Measurements from ENCODE around the gene AQP1.

Gene AQP1

GRCh38 chr7:30938435-30939316, 27.0 kb downstream of the AQP1 start:
- H3K36me3 ChIP-seq (ENCODE audit: control insufficient read depth in 5 of 5, insufficient read depth in 5 of 5, low read length in 5 of 5), result no peaks in the 10 kb centered on the region
- H3K27ac ChIP-seq (ENCODE audit: low read depth, low read length), result no peak overlapping the region
- H3K4me3 ChIP-seq (ENCODE audit: low read depth in 1 of 5, low read length in 5 of 5), result peak overlapping the region in 4 of 5 donors; percentile 29 to 44 (median 42)
- H3K27me3 ChIP-seq (ENCODE audit: control insufficient read depth in 5 of 5, insufficient read depth in 4 of 5, low read length in 5 of 5), result peaks cover 0 to 2% (median 0%) of the 10 kb centered on the region in 5 donors
- H3K9me3 ChIP-seq (ENCODE audit: control insufficient read depth in 5 of 5, low read length in 5 of 5), result no peaks in the 10 kb centered on the region
- H3K9ac ChIP-seq (ENCODE audit: low read length in 5 of 5), result no peak overlapping the region
- peaks cover 2 to 18% (median 5%) of the 10 kb centered on the region in 5 donors for H3K4me1 ChIP-seq (ENCODE audit: control insufficient read depth in 5 of 5, insufficient read depth in 5 of 5, low read length in 5 of 5)

GRCh38 chr7:30941582-30942323, 30.1 kb downstream of the AQP1 start:
- Histone ChIP-seq H3K9me3 (ENCODE audit: control insufficient read depth in 5 of 5, low read length in 5 of 5) (peaks cover 0 to 4% (median 0%) of the 10 kb centered on the region in 5 donors), H3K4me3 (ENCODE audit: low read depth in 1 of 5, low read length in 5 of 5) (no peak overlapping the region), H3K4me1 (ENCODE audit: control insufficient read depth in 5 of 5, insufficient read depth in 5 of 5, low read length in 5 of 5) (peaks cover 2 to 5% (median 5%) of the 10 kb centered on the region in 5 donors), H3K27me3 (ENCODE audit: control insufficient read depth in 5 of 5, insufficient read depth in 4 of 5, low read length in 5 of 5) (peaks cover 0 to 2% (median 0%) of the 10 kb centered on the region in 5 donors), H3K9ac (ENCODE audit: low read length in 5 of 5) (no peak overlapping the region), H3K36me3 (ENCODE audit: control insufficient read depth in 5 of 5, insufficient read depth in 5 of 5, low read length in 5 of 5) (no peaks in the 10 kb centered on the region), H3K27ac (ENCODE audit: low read depth, low read length) (no peak overlapping the region)

- Histone ChIP-seq H3K4me1 (ENCODE audit: control insufficient read depth in 5 of 5, insufficient read depth in 5 of 5, low read length in 5 of 5) (no peaks in the 10 kb centered on the region), H3K9me3 (ENCODE audit: control insufficient read depth in 5 of 5, low read length in 5 of 5) (no peaks in the 10 kb centered on the region), H3K4me3 (ENCODE audit: low read depth in 1 of 5, low read length in 5 of 5) (no peak overlapping the region), H3K27me3 (ENCODE audit: control insufficient read depth in 5 of 5, insufficient read depth in 4 of 5, low read length in 5 of 5) (no peaks in the 10 kb centered on the region), H3K9ac (ENCODE audit: low read length in 5 of 5) (no peak overlapping the region), H3K36me3 (ENCODE audit: control insufficient read depth in 5 of 5, insufficient read depth in 5 of 5, low read length in 5 of 5) (no peaks in the 10 kb centered on the region), H3K27ac (ENCODE audit: low read depth, low read length) (no peak overlapping the region)
These were observed 38.5 kb downstream of the AQP1 start for GRCh38 chr7:30950197-30950596.

GRCh38 chr7:30954914-30955313, 43.3 kb downstream of the AQP1 start:
- no peak overlapping the region for H3K4me3 ChIP-seq (ENCODE audit: low read depth in 1 of 5, low read length in 5 of 5)
- peaks cover 0 to 8% (median 0%) of the 10 kb centered on the region in 5 donors for H3K9me3 ChIP-seq (ENCODE audit: control insufficient read depth in 5 of 5, low read length in 5 of 5)
- no peaks in the 10 kb centered on the region for H3K27me3 ChIP-seq (ENCODE audit: control insufficient read depth in 5 of 5, insufficient read depth in 4 of 5, low read length in 5 of 5)
- no peak overlapping the region for H3K9ac ChIP-seq (ENCODE audit: low read length in 5 of 5)
- H3K36me3 ChIP-seq (ENCODE audit: control insufficient read depth in 5 of 5, insufficient read depth in 5 of 5, low read length in 5 of 5), result no peaks in the 10 kb centered on the region
- no peaks in the 10 kb centered on the region for H3K4me1 ChIP-seq (ENCODE audit: control insufficient read depth in 5 of 5, insufficient read depth in 5 of 5, low read length in 5 of 5)
- no peak overlapping the region for H3K27ac ChIP-seq (ENCODE audit: low read depth, low read length)

GRCh38 chr7:30956704-30957103, 45.1 kb downstream of the AQP1 start:
- H3K9ac ChIP-seq (ENCODE audit: low read length in 5 of 5), result no peak overlapping the region
- H3K27ac ChIP-seq (ENCODE audit: low read depth, low read length), result no peak overlapping the region
- H3K4me3 ChIP-seq (ENCODE audit: low read depth in 1 of 5, low read length in 5 of 5), result no peak overlapping the region
- no peaks in the 10 kb centered on the region for H3K4me1 ChIP-seq (ENCODE audit: control insufficient read depth in 5 of 5, insufficient read depth in 5 of 5, low read length in 5 of 5)
- H3K9me3 ChIP-seq (ENCODE audit: control insufficient read depth in 5 of 5, low read length in 5 of 5), result peaks cover 0 to 8% (median 0%) of the 10 kb centered on the region in 5 donors
- no peaks in the 10 kb centered on the region for H3K36me3 ChIP-seq (ENCODE audit: control insufficient read depth in 5 of 5, insufficient read depth in 5 of 5, low read length in 5 of 5)
- no peaks in the 10 kb centered on the region for H3K27me3 ChIP-seq (ENCODE audit: control insufficient read depth in 5 of 5, insufficient read depth in 4 of 5, low read length in 5 of 5)

GRCh38 chr7:30963842-30964241, 52.2 kb downstream of the AQP1 start, which contains the start of gene GHRHR:
Gene GHRHR, plus strand, starts transcription at chr7:30963953. Its CDS starts 116 bp downstream, at chr7:30964069.
- no peaks in the 10 kb centered on the region for H3K36me3 ChIP-seq (ENCODE audit: control insufficient read depth in 5 of 5, insufficient read depth in 5 of 5, low read length in 5 of 5)
- H3K9ac ChIP-seq (ENCODE audit: low read length in 5 of 5), result no peak within 1 kb of the TSS
- peaks cover 0 to 1% (median 0%) of the 10 kb centered on the region in 5 donors for H3K4me1 ChIP-seq (ENCODE audit: control insufficient read depth in 5 of 5, insufficient read depth in 5 of 5, low read length in 5 of 5)
- peaks cover 0 to 4% (median 3%) of the 10 kb centered on the region in 5 donors for H3K27me3 ChIP-seq (ENCODE audit: control insufficient read depth in 5 of 5, insufficient read depth in 4 of 5, low read length in 5 of 5)
- no peak within 1 kb of the TSS for H3K4me3 ChIP-seq (ENCODE audit: low read depth in 1 of 5, low read length in 5 of 5)
- H3K27ac ChIP-seq (ENCODE audit: low read depth, low read length), result no peak within 1 kb of the TSS
- H3K9me3 ChIP-seq (ENCODE audit: control insufficient read depth in 5 of 5, low read length in 5 of 5), result no peaks in the 10 kb centered on the region

GRCh38 chr7:30965372-30965771, 53.7 kb downstream of the AQP1 start:
- no peak overlapping the region for H3K9ac ChIP-seq (ENCODE audit: low read length in 5 of 5)
- no peaks in the 10 kb centered on the region for H3K9me3 ChIP-seq (ENCODE audit: control insufficient read depth in 5 of 5, low read length in 5 of 5)
- no peak overlapping the region for H3K4me3 ChIP-seq (ENCODE audit: low read depth in 1 of 5, low read length in 5 of 5)
- peaks cover 0 to 4% (median 3%) of the 10 kb centered on the region in 5 donors for H3K27me3 ChIP-seq (ENCODE audit: control insufficient read depth in 5 of 5, insufficient read depth in 4 of 5, low read length in 5 of 5)
- peaks cover 0 to 1% (median 0%) of the 10 kb centered on the region in 5 donors for H3K4me1 ChIP-seq (ENCODE audit: control insufficient read depth in 5 of 5, insufficient read depth in 5 of 5, low read length in 5 of 5)
- H3K27ac ChIP-seq (ENCODE audit: low read depth, low read length), result no peak overlapping the region
- H3K36me3 ChIP-seq (ENCODE audit: control insufficient read depth in 5 of 5, insufficient read depth in 5 of 5, low read length in 5 of 5), result no peaks in the 10 kb centered on the region

- Histone ChIP-seq H3K9me3 (ENCODE audit: control insufficient read depth in 5 of 5, low read length in 5 of 5) (no peaks in the 10 kb centered on the region), H3K27ac (ENCODE audit: low read depth, low read length) (no peak overlapping the region), H3K9ac (ENCODE audit: low read length in 5 of 5) (no peak overlapping the region), H3K4me3 (ENCODE audit: low read depth in 1 of 5, low read length in 5 of 5) (no peak overlapping the region), H3K4me1 (ENCODE audit: control insufficient read depth in 5 of 5, insufficient read depth in 5 of 5, low read length in 5 of 5) (peaks cover 0 to 4% (median 0%) of the 10 kb centered on the region in 5 donors), H3K27me3 (ENCODE audit: control insufficient read depth in 5 of 5, insufficient read depth in 4 of 5, low read length in 5 of 5) (peaks cover 0 to 4% (median 3%) of the 10 kb centered on the region in 5 donors), H3K36me3 (ENCODE audit: control insufficient read depth in 5 of 5, insufficient read depth in 5 of 5, low read length in 5 of 5) (no peaks in the 10 kb centered on the region)
These were observed 54.2 kb downstream of the AQP1 start for GRCh38 chr7:30965883-30966282.

- H3K36me3 ChIP-seq (ENCODE audit: control insufficient read depth in 5 of 5, insufficient read depth in 5 of 5, low read length in 5 of 5), result no peaks in the 10 kb centered on the region
- no peak overlapping the region for H3K9ac ChIP-seq (ENCODE audit: low read length in 5 of 5)
- H3K9me3 ChIP-seq (ENCODE audit: control insufficient read depth in 5 of 5, low read length in 5 of 5), result no peaks in the 10 kb centered on the region
- H3K4me1 ChIP-seq (ENCODE audit: control insufficient read depth in 5 of 5, insufficient read depth in 5 of 5, low read length in 5 of 5), result peaks cover 0 to 13% (median 2%) of the 10 kb centered on the region in 5 donors
- H3K27ac ChIP-seq (ENCODE audit: low read depth, low read length), result no peak overlapping the region
- peaks cover 8 to 20% (median 13%) of the 10 kb centered on the region in 5 donors for H3K27me3 ChIP-seq (ENCODE audit: control insufficient read depth in 5 of 5, insufficient read depth in 4 of 5, low read length in 5 of 5)
- H3K4me3 ChIP-seq (ENCODE audit: low read depth in 1 of 5, low read length in 5 of 5), result no peak overlapping the region
These were observed 56.6 kb downstream of the AQP1 start for GRCh38 chr7:30968294-30968693.
